Esophagus squamous epithelium (tissue), 4 donors: Measurements from ENCODE around the gene KAZN.

ENCODE experiments used
- POLR2A ChIP-seq, 4 donors: fragments of 450-650 bp; IDR thresholded peaks; one replicate each; pipeline ENCODE4 v1.6.1; 2017; ENCODE audit warnings: antibody characterized with exemption in 4 of 4, mild to moderate bottlenecking in 4 of 4, moderate library complexity in 3 of 4
- TF ChIP-seq, protein P1 (sequence below), 6 experiments: fragments of 450-650 bp in 4 of 6; fragments of 200-600 bp in 2 of 6; sonication (generic) in 2 of 6; IDR thresholded peaks; one replicate each; pipeline ENCODE4 v1.5.1; 2016 to 2019; ENCODE audit warnings: antibody characterized with exemption in 6 of 6, mild to moderate bottlenecking in 4 of 6, moderate library complexity in 4 of 6

DNA sequence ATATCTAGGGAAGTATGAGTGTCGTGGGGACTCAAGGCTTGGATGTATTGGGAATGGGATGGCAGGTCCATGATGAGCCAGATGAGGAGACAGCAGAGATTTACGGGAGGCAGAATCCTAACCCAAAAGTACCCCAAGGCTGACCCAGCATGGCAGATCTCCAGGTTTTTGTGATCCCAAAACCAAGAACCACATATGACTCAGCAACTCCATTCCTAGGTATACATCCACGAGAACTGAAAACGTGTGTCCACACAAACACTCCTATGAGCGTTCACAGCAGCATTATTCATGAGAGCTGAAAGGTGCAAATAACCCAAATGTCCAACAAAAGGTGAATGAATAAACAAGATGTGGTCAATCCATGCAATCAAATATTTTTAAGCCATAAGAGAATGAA, 201.5 kb downstream of the KAZN start:
- TF ChIP-seq, protein P1, sequence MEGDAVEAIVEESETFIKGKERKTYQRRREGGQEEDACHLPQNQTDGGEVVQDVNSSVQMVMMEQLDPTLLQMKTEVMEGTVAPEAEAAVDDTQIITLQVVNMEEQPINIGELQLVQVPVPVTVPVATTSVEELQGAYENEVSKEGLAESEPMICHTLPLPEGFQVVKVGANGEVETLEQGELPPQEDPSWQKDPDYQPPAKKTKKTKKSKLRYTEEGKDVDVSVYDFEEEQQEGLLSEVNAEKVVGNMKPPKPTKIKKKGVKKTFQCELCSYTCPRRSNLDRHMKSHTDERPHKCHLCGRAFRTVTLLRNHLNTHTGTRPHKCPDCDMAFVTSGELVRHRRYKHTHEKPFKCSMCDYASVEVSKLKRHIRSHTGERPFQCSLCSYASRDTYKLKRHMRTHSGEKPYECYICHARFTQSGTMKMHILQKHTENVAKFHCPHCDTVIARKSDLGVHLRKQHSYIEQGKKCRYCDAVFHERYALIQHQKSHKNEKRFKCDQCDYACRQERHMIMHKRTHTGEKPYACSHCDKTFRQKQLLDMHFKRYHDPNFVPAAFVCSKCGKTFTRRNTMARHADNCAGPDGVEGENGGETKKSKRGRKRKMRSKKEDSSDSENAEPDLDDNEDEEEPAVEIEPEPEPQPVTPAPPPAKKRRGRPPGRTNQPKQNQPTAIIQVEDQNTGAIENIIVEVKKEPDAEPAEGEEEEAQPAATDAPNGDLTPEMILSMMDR (IDR thresholded peaks at IDR 0.05): no peak
- no peak for TF ChIP-seq POLR2A (IDR thresholded peaks at IDR 0.05)
